Stromal cell of bone marrow (primary cell): ENCODE results near the gene SH2D3C.

Experiments used
- DNase-seq: peaks from one replicate; pipeline ENCODE4 v3.0.0-alpha.2; 2012; ENCODE audit warnings: low read depth

Gene SH2D3C

DNA sequence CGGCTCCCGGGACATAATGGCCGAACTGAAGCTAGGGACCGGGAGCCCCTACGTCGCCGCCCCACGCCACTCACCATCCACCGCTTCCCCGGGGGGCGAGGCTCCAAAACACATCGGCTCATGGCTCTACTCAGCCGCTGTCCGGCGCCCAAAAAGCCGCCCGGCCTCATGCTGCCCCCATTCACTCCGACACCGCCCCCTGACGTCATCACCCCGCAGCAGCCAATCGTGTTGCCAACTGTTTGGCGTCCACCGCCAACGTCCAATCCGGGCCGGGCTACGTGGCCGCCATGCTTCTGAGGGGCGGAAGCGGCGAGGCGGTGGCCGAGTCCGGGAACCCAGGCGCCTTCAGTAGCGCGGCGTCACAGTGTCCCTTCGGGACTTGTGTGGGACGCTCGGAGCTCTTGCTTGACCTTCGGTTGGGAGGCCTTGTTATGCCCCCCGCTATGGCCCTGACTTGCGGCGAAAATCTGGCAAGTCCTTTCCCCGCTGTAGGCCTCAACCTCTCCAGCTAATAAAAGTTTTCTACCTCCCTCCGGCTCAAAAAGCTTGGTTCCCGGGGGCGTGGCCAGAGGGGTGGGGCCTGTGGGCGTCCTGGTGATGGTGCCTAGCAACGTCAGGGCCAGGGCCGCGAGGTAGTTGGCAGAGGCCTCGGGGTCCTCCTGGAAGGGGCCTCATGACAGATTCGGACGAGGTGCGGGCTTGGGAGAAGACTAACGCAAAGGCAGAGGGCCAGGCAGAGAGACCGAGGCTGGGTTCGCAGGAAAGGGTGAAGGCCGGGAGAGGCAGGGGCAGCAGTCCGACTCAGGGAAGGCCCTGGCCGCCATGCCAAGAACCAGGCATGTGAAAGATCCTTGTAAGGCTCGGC is 62.8 kb downstream of the SH2D3C start, which contains the start of the genes PTRH1 and TTC16:
Gene PTRH1 (minus strand): TSS at position 194 of the 868 bp plus-strand sequence. CDS start 24 bp downstream, at position 170.
Gene TTC16 (plus strand): TSS at position 610 of the 868 bp plus-strand sequence. CDS start 67 bp downstream, at position 677.
- peak; percentile 93 for DNase-seq

DNA sequence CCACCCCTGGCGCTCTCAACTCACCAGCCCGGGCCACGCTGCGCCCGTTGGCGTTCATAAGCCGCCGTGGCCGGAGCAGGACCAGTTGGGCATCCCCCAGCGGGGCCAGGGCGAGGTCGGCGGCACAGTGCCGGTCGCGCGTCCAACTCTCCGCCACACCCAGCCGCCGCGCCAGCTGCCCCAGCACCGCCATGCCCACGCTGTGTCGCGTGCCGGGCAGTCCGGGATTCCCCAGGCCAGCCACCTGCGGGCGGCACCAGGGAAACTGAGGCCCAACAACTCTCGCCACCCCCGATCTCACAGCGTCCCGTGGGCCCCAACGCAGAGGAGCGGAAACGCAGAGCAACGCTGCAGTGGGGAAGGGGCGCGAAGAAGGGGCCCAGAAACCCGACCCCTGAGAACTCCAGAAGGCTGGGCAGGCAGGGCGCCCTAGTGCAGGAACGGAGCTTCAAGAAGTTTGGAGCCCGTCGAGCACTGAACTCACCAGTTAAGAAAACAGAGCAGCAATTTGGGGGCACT is 63.5 kb downstream of the SH2D3C start:
- no peak for DNase-seq

- DNase-seq = no peak
These were observed 64.3 kb downstream of the SH2D3C start for GRCh38 chr9:127714020-127714750.

GRCh38 chr9:127712867-127713266 is 65.6 kb downstream of the SH2D3C start:
- DNase-seq = no peak

- no peak for DNase-seq
These were observed 66.1 kb downstream of the SH2D3C start for GRCh38 chr9:127712371-127712770.

GRCh38 chr9:127711831-127712274 is 66.6 kb downstream of the SH2D3C start:
- no peak for DNase-seq

GRCh38 chr9:127711226-127711701 is 67.2 kb downstream of the SH2D3C start:
- DNase-seq = no peak

GRCh38 chr9:127710204-127710783 is 68.2 kb downstream of the SH2D3C start:
- no peak for DNase-seq

DNA sequence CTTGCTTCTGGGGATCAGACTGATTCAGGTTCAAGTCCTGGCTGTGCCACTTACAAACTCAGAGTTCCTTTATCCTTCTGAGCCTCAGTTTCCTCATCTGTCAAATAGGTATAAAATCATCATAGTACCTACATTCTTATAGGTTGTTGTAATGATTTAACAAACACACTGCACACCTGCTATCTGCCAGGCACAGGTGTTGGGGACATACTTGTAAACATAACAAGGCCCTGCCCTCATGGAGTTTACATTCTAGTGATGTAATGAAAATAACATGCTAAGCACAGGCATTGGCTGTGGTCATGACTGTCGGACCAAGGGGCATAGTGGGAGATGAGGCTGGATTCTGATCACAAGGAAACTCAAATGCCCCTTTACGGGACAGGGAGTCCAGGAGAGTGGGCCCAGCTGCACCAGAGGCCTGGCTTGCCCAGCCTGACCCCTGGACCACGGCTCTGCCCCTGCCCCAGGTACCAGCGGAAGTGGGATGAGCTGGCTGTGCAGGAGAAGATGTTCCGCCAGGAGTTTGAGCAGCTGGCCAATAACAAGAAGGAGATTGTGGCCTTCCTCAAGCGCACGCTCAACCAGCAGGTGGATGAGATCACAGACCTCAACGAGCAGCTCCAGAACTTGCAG is 69.4 kb downstream of the SH2D3C start:
- DNase-seq = no peak

DNA sequence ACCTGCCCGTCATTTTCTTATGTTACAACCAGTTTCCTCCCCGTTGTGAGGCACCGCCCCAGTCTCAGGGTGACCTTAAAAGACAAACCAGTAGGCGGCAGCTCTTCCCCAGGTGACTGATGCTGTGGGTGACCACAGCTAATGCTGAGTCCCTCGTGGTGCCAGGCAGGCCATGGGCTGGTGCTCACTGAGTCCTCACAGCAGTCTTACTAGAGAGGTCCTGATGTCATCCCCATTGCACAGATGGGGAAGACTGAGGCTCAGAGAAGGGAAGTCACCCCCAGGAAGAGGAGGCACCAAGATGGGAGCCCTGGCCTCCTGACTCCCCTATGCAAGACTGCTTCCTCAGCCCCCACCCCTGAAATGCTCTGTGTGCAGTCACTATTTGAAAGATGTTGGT is 70.7 kb downstream of the SH2D3C start:
- DNase-seq = no peak

GRCh38 chr9:127706836-127707241 is 71.6 kb downstream of the SH2D3C start, which contains the start of gene CFAP157:
Gene CFAP157, plus strand, starts transcription at chr9:127706988. Its CDS starts 44 bp downstream, at chr9:127707032.
- DNase-seq = no peak

DNA sequence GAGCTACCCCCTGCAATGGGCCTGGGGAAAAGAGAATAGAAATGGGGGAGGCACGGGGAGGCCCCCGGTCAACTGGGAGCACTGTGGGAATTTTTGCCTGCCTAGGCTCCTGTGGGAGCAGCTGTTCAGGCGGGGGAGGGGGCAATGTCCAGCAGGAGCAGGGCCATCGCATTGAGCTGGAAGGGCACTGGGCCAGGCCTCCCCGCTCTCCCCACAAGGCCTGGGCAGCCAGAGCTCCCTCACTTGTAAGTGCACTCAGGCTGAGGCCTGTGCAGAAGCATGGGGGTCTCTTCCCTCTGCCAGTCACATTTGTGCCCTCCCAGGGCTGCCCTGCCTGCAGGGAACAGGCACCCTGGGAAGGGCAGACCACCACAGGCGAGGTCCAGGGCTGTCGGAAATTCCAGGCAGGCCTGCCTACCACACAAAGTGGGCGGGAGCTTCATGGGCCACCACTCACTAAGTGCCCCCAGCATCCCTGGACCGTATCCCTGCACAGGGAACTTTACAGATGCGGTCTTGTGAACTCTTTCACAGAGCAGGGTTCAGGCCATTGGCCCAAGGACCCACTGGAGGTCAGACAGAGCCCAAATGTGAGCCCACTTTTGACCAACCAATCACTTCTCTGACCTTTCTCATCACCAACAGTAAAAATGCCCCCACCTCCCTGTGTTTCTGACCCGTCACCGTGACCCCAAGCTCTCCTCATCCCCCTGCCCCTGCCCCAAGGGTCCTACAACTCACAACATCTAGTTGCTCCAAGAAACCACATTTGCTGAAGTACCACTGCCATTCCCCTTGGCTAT is 72.7 kb downstream of the SH2D3C start:
- DNase-seq = no peak

- no peak for DNase-seq
These were observed 75.0 kb downstream of the SH2D3C start for GRCh38 chr9:127703289-127703946.

DNA sequence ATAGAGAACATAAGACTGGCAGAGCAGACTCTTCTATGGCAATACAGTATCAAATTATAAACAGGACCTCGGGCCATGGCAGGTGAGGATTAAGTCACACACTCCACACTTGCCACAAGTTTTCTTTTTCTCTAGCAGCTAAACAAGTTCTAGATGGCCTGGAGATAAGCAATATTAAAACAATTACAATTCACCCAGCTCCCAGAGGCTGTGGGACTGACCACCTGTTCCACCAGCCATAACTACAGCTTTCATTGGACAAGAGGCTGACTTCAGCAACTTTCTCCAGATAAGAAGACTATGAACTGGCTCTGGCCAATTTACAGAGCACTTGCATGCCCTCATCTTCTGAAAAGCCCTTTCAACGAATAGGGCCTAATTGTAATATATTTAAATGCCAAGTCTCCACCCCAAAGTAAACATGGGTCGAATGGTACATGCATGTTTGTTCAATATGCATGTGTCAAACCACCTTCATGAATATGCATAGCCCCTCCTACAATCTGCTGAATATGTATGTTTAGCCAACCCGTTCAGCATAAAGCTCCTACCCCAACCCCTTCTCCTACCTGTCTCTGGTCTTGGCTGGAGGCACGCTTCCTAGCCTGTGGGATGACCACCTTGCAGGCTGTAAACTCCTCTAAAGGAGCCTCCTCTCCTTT is 77.7 kb downstream of the SH2D3C start:
- no peak for DNase-seq

DNA sequence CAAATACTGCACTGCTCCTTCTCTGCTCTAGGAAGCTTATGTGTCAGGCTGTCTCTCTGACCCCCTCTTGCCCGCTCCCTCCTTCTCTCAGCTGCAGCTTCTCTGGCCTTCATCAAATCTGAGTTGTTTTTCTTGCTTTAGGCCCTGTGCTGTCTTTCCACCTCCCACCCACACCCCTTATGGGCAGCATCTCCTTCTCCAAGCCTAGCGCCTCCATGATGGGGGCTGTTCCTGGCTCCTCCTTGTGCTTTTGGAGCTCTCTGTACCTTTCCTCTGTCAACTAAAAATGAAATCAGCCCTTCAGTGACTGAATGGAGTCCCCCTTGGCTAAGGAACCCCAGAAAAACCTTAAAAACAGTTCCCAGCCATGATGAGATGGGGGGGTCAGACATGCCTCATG is 78.3 kb downstream of the SH2D3C start:
- DNase-seq = no peak

DNA sequence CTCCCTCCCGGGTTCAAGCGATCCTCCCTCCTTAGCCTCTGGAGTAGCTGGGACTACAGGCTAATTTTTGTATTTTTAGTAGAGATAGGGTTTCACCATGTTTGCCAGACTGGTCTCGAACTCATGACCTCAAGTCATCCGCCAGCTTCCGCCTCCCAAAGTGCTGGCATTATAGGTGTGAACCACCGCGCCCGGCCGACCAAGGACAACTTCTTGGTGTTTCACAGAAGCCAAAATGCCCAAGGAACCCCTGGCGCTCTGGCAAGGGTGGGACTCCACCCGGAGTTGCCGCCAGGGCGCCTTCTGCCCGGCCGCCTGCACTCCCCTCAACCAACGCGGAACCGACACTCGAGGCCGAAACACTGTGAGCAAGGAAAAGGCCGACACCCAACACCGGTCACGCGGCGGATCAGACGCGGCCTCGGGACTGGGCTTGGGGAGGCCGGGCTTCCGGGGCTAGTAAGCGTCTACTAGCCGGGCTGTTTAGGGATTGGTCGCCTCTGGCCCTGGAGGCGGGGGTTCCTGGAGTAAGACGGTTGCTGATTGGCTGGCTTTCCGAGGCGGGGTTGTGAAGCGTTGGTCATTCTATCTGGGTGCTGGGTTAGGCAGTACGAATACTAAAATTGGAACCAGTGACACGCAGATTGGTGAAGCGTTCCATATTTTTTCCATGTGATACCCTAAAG is 79.3 kb downstream of the SH2D3C start:
- DNase-seq = peak; percentile 96

- DNase-seq = no peak
These were observed 80.1 kb downstream of the SH2D3C start for GRCh38 chr9:127698386-127698785.

GRCh38 chr9:127697575-127697974 is 80.9 kb downstream of the SH2D3C start:
- no peak for DNase-seq
